Hepatocyte (in vitro differentiated cells): ENCODE measurements around the gene TPD52L2. TPM values are rescaled to one million over a fixed set of nuclear protein-coding genes. Genes with fewer than 3 reads are reported as not detected.
"Not testable (repeated sequence)": the region's sequence is repeated elsewhere in the genome, so short reads cannot be mapped to it uniquely, and the experiment has no call there.

Experiments
- DNase-seq: peaks from one replicate; pipeline ENCODE4 v3.0.0-alpha.2; 2016; ENCODE audit warnings: low spot score
- H2AFZ ChIP-seq: fragments of 200-600 bp; sonication (generic); 2 replicates; pipeline ENCODE4 v1.6.0; 2016; ENCODE audit warnings: antibody characterized with exemption, mild to moderate bottlenecking
- H3K27ac ChIP-seq: fragments of 200-600 bp; sonication (generic); 2 replicates; pipeline ENCODE4 v1.5.1; 2016; ENCODE audit warnings: mild to moderate bottlenecking
- H3K27me3 ChIP-seq: fragments of 200-600 bp; sonication (generic); 2 replicates; pipeline ENCODE4 v1.6.1; 2016
- H3K36me3 ChIP-seq: fragments of 200-600 bp; sonication (generic); replicated peaks from 2 replicates; pipeline ENCODE4 v1.5.1; 2016; ENCODE audit warnings: low read depth; ENCODE audit not compliant: insufficient read depth
- H3K4me1 ChIP-seq: fragments of 200-600 bp; sonication (generic); 2 replicates; pipeline ENCODE4 v1.5.1; 2016; ENCODE audit warnings: mild to moderate bottlenecking, moderate library complexity; ENCODE audit not compliant: insufficient read depth
- H3K4me2 ChIP-seq: fragments of 200-600 bp; sonication (generic); 2 replicates; pipeline ENCODE4 v1.6.0; 2016
- H3K4me3 ChIP-seq: fragments of 200-600 bp; sonication (generic); 2 replicates; pipeline ENCODE4 v1.5.1; 2016; ENCODE audit warnings: mild to moderate bottlenecking
- H3K79me2 ChIP-seq: fragments of 200-600 bp; sonication (generic); 2 replicates; pipeline ENCODE4 v1.6.0; 2017; ENCODE audit warnings: mild to moderate bottlenecking
- H3K9me2 ChIP-seq: fragments of 200-600 bp; sonication (generic); replicated peaks from 2 replicates; pipeline ENCODE4 v1.6.0; 2017; ENCODE audit warnings: mild to moderate bottlenecking; ENCODE audit not compliant: insufficient read depth
- H3K9me3 ChIP-seq: fragments of 200-600 bp; sonication (generic); 2 replicates; pipeline ENCODE4 v1.5.1; 2016; ENCODE audit warnings: low read depth, mild to moderate bottlenecking
- H4K20me1 ChIP-seq: fragments of 200-600 bp; sonication (generic); 2 replicates; pipeline ENCODE4 v1.6.0; 2016; ENCODE audit warnings: mild to moderate bottlenecking; ENCODE audit not compliant: insufficient read depth, poor library complexity, severe bottlenecking
- CTCF ChIP-seq: fragments of 200-600 bp; sonication (generic); IDR thresholded peaks from 2 replicates; pipeline ENCODE4 v1.5.1; 2016; ENCODE audit warnings: antibody characterized with exemption, mild to moderate bottlenecking; ENCODE audit not compliant: poor library complexity
- EZH2 ChIP-seq: fragments of 200-600 bp; sonication (generic); IDR thresholded peaks from 2 replicates; pipeline ENCODE4 v1.6.1; 2016; ENCODE audit warnings: antibody characterized with exemption, mild to moderate bottlenecking, borderline replicate concordance
- EZH2phosphoT487 ChIP-seq: fragments of 200-600 bp; sonication (generic); IDR thresholded peaks from one replicate; pipeline ENCODE4 v1.6.1; 2018; ENCODE audit warnings: antibody characterized with exemption, mild to moderate bottlenecking, low read depth, moderate library complexity; ENCODE audit not compliant: unreplicated experiment, severe bottlenecking
- WGBS: methylation state at CpG from one replicate; pipeline ENCODE4 v1.1.6; 2016; ENCODE audit warnings: low lambda C conversion rate; ENCODE audit errors: missing lambda C conversion rate; 5-methylcytosine and 5-hydroxymethylcytosine counted together
- polyA plus RNA-seq: library from polyadenylated mRNA; unstranded; fragments of >200 nt; fragmentation: Nextera tagmentation; extraction: Ambion mirVana; gene quantifications from 2 replicates; pipeline ENCODE4 v1.2.1, GENCODE V29; 2016
- total RNA-seq: library from RNA; depleted of rRNA; stranded (reverse); fragments of >200 nt; gene quantifications from 2 replicates; pipeline ENCODE4 v1.2.3, GENCODE V29; 2014

The TPD52L2 gene
- total and polyA plus RNA-seq, 2 experiments from 2014 or later: 83.2 to 93.8 TPM

- no peak overlapping the region for H3K4me2 ChIP-seq
- H3K36me3 ChIP-seq: no peaks in the 10 kb centered on the region
- no peak overlapping the region for H2AFZ ChIP-seq
- no peaks in the 10 kb centered on the region for H3K9me2 ChIP-seq
- no peak for DNase-seq
- 98% methylated on average over 32 of the region's 32 CpGs for WGBS
- no peaks in the 10 kb centered on the region for H3K4me1 ChIP-seq
- peaks cover 38% of the 10 kb centered on the region for H3K79me2 ChIP-seq
- peaks cover 22% of the 10 kb centered on the region for H4K20me1 ChIP-seq
- TF ChIP-seq CTCF (no peak), EZH2phosphoT487 (no peak)
- no peak overlapping the region for H3K27ac ChIP-seq
- no peak overlapping the region for H3K4me3 ChIP-seq
- H3K27me3 ChIP-seq: no peaks in the 10 kb centered on the region
- no peaks in the 10 kb centered on the region for H3K9me3 ChIP-seq
These were observed 12.8 kb downstream of the TPD52L2 start for GRCh38 chr20:63877755-63878470.

GRCh38 chr20:63878899-63879663 lies 14.0 kb downstream of the TPD52L2 start:
- 95% methylated on average over 14 of the region's 14 CpGs for WGBS
- Histone ChIP-seq H3K27ac (no peak overlapping the region), H3K9me3 (no peaks in the 10 kb centered on the region), H3K9me2 (no peaks in the 10 kb centered on the region), H3K36me3 (no peaks in the 10 kb centered on the region), H3K27me3 (no peaks in the 10 kb centered on the region), H3K4me1 (no peaks in the 10 kb centered on the region), H3K79me2 (peaks cover 31% of the 10 kb centered on the region), H3K4me3 (no peak overlapping the region), H2AFZ (no peak overlapping the region), H3K4me2 (no peak overlapping the region), H4K20me1 (peaks cover 22% of the 10 kb centered on the region)
- no peak for TF ChIP-seq EZH2phosphoT487
- TF ChIP-seq CTCF: no peak
- no peak for TF ChIP-seq EZH2
- DNase-seq: no peak

GRCh38 chr20:63880901-63881300 lies 15.8 kb downstream of the TPD52L2 start:
- H3K27ac ChIP-seq, DNase-seq, H3K9me3 ChIP-seq, H3K27me3 ChIP-seq, H3K36me3 ChIP-seq, H3K4me2 ChIP-seq, H2AFZ ChIP-seq, H3K9me2 ChIP-seq, H3K4me3 ChIP-seq, H3K4me1 ChIP-seq: not testable (repeated sequence)
- WGBS: over 99% methylated on average over 12 of the region's 13 CpGs
- peaks cover 27% of the 10 kb centered on the region for H4K20me1 ChIP-seq
- H3K79me2 ChIP-seq: peaks cover 16% of the 10 kb centered on the region

- DNase-seq: no peak
- H3K4me1 ChIP-seq: no peaks in the 10 kb centered on the region
- H3K4me2 ChIP-seq: no peak overlapping the region
- no peaks in the 10 kb centered on the region for H3K9me2 ChIP-seq
- H3K4me3 ChIP-seq: no peak overlapping the region
- no peak overlapping the region for H3K27ac ChIP-seq
- no peaks in the 10 kb centered on the region for H3K27me3 ChIP-seq
- no peaks in the 10 kb centered on the region for H3K36me3 ChIP-seq
- peaks cover 8% of the 10 kb centered on the region for H3K79me2 ChIP-seq
- H2AFZ ChIP-seq: no peak overlapping the region
- no peaks in the 10 kb centered on the region for H3K9me3 ChIP-seq
- 89% methylated on average over 19 of the region's 19 CpGs for WGBS
- TF ChIP-seq CTCF: no peak
- no peak for TF ChIP-seq EZH2
- no peak for TF ChIP-seq EZH2phosphoT487
- peaks cover 25% of the 10 kb centered on the region for H4K20me1 ChIP-seq
These were observed 16.6 kb downstream of the TPD52L2 start for GRCh38 chr20:63881451-63882226.
